ENCODE results near the gene OR6K6. TPM values are rescaled to one million over a fixed set of nuclear protein-coding genes. Genes with fewer than 3 reads are reported as not detected.

The OR6K6 gene
- total RNA-seq, 1 experiment from 2014 or later: not detected

DNA sequence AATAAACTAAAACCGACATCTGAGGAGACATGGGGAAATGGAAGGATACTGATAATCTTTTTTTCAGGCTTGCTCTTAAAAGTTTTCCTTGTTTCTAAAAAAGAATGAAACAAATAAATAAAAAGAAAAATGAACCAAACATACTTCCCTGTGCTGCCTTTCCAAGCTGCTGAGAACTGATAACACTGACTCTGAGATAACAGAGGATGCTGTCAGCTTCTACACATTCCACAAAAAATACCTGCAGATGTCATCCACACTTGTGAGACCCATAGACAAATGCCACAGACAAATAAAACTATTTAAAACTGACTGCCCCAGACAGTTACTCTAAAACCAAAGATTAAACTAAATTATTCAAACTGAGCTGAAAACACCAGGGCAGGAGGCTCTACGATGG is 22.0 kb upstream of the OR6K6 start:
- no peaks in the 10 kb centered on the region for H3K36me3 Mint-ChIP-seq (ENCODE audit: insufficient read depth, unreplicated experiment)
- CTCF ChIA-PET: interaction anchor here (0.6 kb wide), 1 partner anchor 682 kb away, joined by 3 read pairs; no protein-coding TSS in a partner anchor
- no TSS peak for BruUV-seq (replicated peaks)
- H3K27ac Mint-ChIP-seq (ENCODE audit: low read depth, unreplicated experiment): no peak overlapping the region
- peaks cover 4% of the 10 kb centered on the region for H3K4me1 Mint-ChIP-seq (ENCODE audit: insufficient read depth, unreplicated experiment)
- POLR2A ChIA-PET: no interaction called here
- no peaks in the 10 kb centered on the region for H3K9me3 Mint-ChIP-seq (ENCODE audit: unreplicated experiment)
- TF ChIP-seq CTCF (IDR thresholded peaks at IDR 0.05; ENCODE audit: unreplicated experiment): no peak
- DNase-seq (ENCODE audit: unreplicated experiment): no peak
- peaks cover 98% of the 10 kb centered on the region for H3K27me3 Mint-ChIP-seq (ENCODE audit: insufficient read depth, unreplicated experiment)
- H3K4me3 Mint-ChIP-seq (ENCODE audit: unreplicated experiment): no peak overlapping the region
- intact Hi-C loops (cut with micrococcal nuclease): no loop called here

GRCh38 chr1:158735848-158736247 is 18.7 kb upstream of the OR6K6 start:
- H3K9me3 Mint-ChIP-seq (ENCODE audit: unreplicated experiment): no peaks in the 10 kb centered on the region
- no peaks in the 10 kb centered on the region for H3K4me1 Mint-ChIP-seq (ENCODE audit: insufficient read depth, unreplicated experiment)
- H3K4me3 Mint-ChIP-seq (ENCODE audit: unreplicated experiment): no peak overlapping the region
- intact Hi-C loops (cut with micrococcal nuclease): no loop called here
- ChIA-PET POLR2A (no interaction called here), CTCF (no interaction called here)
- BruUV-seq (replicated peaks): no TSS peak
- H3K27me3 Mint-ChIP-seq (ENCODE audit: insufficient read depth, unreplicated experiment): peaks cover 93% of the 10 kb centered on the region
- no peaks in the 10 kb centered on the region for H3K36me3 Mint-ChIP-seq (ENCODE audit: insufficient read depth, unreplicated experiment)
- H3K27ac Mint-ChIP-seq (ENCODE audit: low read depth, unreplicated experiment): no peak overlapping the region
- TF ChIP-seq CTCF (IDR thresholded peaks at IDR 0.05; ENCODE audit: unreplicated experiment): no peak
- no peak for DNase-seq (ENCODE audit: unreplicated experiment)

- no peaks in the 10 kb centered on the region for H3K9me3 Mint-ChIP-seq (ENCODE audit: unreplicated experiment)
- no TSS peak for BruUV-seq (replicated peaks)
These were observed 2.3 kb upstream of the OR6K6 start for GRCh38 chr1:158752155-158752712.

More at GRCh38 chr1:158752155-158752712, 2.3 kb upstream of the OR6K6 start:
- DNase-seq (ENCODE audit: unreplicated experiment): no peak
- H3K36me3 Mint-ChIP-seq (ENCODE audit: insufficient read depth, unreplicated experiment): no peaks in the 10 kb centered on the region
- H3K4me3 Mint-ChIP-seq (ENCODE audit: unreplicated experiment): no peak overlapping the region
- intact Hi-C loops (cut with micrococcal nuclease): no loop called here
- ChIA-PET POLR2A (no interaction called here), CTCF (no interaction called here)
- peaks cover 91% of the 10 kb centered on the region for H3K27me3 Mint-ChIP-seq (ENCODE audit: insufficient read depth, unreplicated experiment)
- no peak for TF ChIP-seq CTCF (IDR thresholded peaks at IDR 0.05; ENCODE audit: unreplicated experiment)
- H3K27ac Mint-ChIP-seq (ENCODE audit: low read depth, unreplicated experiment): no peak overlapping the region
- no peaks in the 10 kb centered on the region for H3K4me1 Mint-ChIP-seq (ENCODE audit: insufficient read depth, unreplicated experiment)

Measured in MCF 10A (cell line).